Measurements from ENCODE around the gene GPR176.

- no peak for TF ChIP-seq CTCF (IDR thresholded peaks at IDR 0.05)
- no peak for TF ChIP-seq POLR2A (IDR thresholded peaks at IDR 0.05)
Measured at GRCh38 chr15:39882602-39883001, 37.5 kb downstream of the GPR176 start.

All from thyroid gland (tissue), 4 donors.